ENCODE measurements around the gene SRP19.

Gene SRP19

DNA sequence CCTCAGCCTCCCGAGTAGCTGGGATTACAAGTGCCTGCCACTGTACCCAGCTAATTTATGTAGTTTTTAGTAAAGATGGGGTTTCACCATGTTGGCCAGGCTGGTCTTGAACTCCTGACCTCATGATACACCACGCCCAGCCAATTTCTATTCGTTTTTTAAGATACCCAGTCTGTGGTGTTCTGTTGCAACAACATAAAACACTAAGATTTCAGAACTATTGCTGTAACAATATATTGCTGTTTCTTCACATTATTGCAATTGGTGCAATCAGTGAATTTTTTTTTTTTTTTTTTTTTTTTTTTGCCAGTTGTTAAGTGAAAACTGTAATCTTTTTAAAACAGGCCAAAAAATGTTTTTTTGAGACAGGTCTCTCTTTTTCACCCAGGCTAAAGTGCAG lies 9.9 kb downstream of the SRP19 start:
- no peak overlapping the region for H3K27ac Mint-ChIP-seq
- H3K9me3 Mint-ChIP-seq, result no peaks in the 10 kb centered on the region
- peaks cover 3% of the 10 kb centered on the region for H3K27me3 Mint-ChIP-seq (ENCODE audit: low read depth, poor library complexity)
- no peak for DNase-seq
- no peak overlapping the region for H3K4me3 Mint-ChIP-seq
- peaks cover 61% of the 10 kb centered on the region for H3K36me3 Mint-ChIP-seq (ENCODE audit: low read depth)
- H3K4me1 Mint-ChIP-seq, result no peaks in the 10 kb centered on the region
- TF ChIP-seq, protein P1, sequence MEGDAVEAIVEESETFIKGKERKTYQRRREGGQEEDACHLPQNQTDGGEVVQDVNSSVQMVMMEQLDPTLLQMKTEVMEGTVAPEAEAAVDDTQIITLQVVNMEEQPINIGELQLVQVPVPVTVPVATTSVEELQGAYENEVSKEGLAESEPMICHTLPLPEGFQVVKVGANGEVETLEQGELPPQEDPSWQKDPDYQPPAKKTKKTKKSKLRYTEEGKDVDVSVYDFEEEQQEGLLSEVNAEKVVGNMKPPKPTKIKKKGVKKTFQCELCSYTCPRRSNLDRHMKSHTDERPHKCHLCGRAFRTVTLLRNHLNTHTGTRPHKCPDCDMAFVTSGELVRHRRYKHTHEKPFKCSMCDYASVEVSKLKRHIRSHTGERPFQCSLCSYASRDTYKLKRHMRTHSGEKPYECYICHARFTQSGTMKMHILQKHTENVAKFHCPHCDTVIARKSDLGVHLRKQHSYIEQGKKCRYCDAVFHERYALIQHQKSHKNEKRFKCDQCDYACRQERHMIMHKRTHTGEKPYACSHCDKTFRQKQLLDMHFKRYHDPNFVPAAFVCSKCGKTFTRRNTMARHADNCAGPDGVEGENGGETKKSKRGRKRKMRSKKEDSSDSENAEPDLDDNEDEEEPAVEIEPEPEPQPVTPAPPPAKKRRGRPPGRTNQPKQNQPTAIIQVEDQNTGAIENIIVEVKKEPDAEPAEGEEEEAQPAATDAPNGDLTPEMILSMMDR (IDR thresholded peaks at IDR 0.05), result no peak

DNA sequence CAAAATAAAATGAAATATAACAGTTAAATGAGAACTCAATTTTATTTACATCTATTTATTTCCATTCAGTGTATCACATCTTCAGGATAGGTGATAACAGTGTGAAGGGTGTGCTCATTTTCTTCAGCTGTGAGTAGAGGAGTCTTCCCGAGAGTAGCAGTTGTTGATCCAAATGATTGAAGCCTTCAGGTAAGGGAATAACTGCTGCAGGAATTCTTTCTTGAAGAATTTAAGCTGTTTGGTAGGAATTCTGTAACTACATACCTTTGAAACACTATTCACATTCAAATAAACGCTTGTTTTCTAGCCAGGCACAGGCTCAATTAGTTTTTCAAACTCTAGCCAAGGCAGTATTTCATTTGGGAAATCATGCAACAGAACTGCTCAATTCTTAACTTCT lies 15.3 kb downstream of the SRP19 start:
- H3K27me3 Mint-ChIP-seq (ENCODE audit: low read depth, poor library complexity), result peaks cover 3% of the 10 kb centered on the region
- peaks cover 36% of the 10 kb centered on the region for H3K36me3 Mint-ChIP-seq (ENCODE audit: low read depth)
- no peak overlapping the region for H3K27ac Mint-ChIP-seq
- H3K9me3 Mint-ChIP-seq, result no peaks in the 10 kb centered on the region
- TF ChIP-seq, protein P1 (IDR thresholded peaks at IDR 0.05), result no peak
- DNase-seq, result no peak
- no peak overlapping the region for H3K4me3 Mint-ChIP-seq
- H3K4me1 Mint-ChIP-seq, result no peaks in the 10 kb centered on the region

DNA sequence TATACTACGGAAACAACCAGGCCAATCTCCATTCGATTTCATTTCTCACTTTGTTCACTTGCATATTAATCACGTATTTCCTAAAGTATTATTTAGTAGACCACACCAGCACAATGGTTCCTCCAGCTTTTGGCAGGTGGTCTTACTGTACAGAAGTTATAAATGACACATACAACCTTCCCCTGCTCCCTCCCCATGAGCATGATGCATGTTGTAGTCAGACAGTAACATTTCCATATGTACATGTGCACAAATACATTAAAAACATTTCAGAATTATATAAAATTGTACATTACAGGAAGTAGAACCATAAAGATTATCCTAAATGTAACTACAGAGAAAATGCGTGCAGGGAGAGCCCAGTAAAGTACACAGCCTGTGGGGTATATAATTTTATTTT lies 17.0 kb downstream of the SRP19 start:
- DNase-seq, result no peak
- Mint-ChIP-seq H3K4me1 (no peaks in the 10 kb centered on the region), H3K9me3 (no peaks in the 10 kb centered on the region), H3K27ac (no peak overlapping the region), H3K36me3 (ENCODE audit: low read depth) (peaks cover 25% of the 10 kb centered on the region), H3K4me3 (no peak overlapping the region), H3K27me3 (ENCODE audit: low read depth, poor library complexity) (peaks cover 3% of the 10 kb centered on the region)
- TF ChIP-seq, protein P1 (IDR thresholded peaks at IDR 0.05), result no peak

DNA sequence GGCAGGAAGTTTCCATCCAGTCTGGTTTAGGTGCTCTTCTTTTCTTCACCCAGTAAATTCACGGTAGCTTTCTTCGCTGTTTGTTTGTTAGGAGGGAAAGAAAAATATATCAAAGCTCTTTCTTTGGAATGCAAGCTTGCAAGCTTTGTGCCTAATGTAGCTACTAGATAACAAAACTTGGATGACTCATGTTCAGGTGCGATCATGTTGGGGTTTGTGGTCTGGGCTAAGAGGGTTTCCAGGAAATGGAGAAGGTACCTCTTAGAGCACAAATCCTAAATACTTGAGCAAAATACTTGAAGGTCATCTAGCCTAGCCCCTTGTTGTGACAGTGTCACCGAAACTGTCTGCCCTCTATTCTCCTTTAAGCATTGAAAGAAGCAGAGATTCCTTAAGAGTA lies 17.7 kb downstream of the SRP19 start:
- H3K27me3 Mint-ChIP-seq (ENCODE audit: low read depth, poor library complexity), result peaks cover 3% of the 10 kb centered on the region
- no peaks in the 10 kb centered on the region for H3K9me3 Mint-ChIP-seq
- H3K36me3 Mint-ChIP-seq (ENCODE audit: low read depth), result peaks cover 22% of the 10 kb centered on the region
- peak overlapping the region; percentile 10 for H3K27ac Mint-ChIP-seq
- no peaks in the 10 kb centered on the region for H3K4me1 Mint-ChIP-seq
- no peak for DNase-seq
- no peak overlapping the region for H3K4me3 Mint-ChIP-seq
- TF ChIP-seq, protein P1 (IDR thresholded peaks at IDR 0.05), result no peak

DNA sequence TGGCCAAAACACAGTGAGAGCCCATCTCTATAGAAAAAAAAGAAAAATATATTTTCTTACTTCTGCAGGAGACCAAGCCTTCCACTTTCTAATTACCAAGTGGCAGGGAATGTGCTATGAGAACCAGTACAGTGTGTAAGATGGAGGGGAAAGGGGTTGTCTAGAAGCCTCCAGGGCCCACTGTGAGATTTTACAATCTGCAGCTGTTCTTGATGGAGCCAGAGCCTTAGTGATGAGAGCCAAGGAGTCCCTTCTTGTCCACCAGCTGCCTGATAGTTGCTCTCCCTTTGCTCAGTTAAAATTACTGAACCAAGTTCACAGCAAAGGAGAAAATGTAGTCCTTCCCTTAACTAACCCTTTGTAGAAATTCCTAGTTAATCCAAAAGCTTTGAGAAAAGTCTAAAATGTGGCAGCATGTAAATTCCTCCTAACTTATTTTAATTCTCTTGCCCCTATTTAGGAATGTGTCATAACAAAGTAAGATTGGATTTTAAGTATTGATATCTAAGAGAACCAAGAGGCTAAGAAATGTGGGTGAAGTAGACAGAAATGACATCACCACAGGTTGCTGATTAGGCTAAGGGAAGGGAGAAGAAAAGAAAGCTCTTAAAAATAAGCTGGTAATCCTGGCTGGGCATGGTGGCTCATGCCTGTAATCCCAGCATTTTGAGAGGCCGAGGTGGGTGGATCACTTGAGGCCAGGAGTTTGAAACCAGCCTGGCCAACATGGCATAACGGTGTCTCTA lies 19.3 kb downstream of the SRP19 start:
- H3K4me3 Mint-ChIP-seq, result no peak overlapping the region
- H3K9me3 Mint-ChIP-seq, result no peaks in the 10 kb centered on the region
- H3K27ac Mint-ChIP-seq, result peak overlapping the region; percentile 21
- TF ChIP-seq, protein P1 (IDR thresholded peaks at IDR 0.05), result no peak
- no peak for DNase-seq
- H3K27me3 Mint-ChIP-seq (ENCODE audit: low read depth, poor library complexity), result no peaks in the 10 kb centered on the region
- H3K4me1 Mint-ChIP-seq, result no peaks in the 10 kb centered on the region
- H3K36me3 Mint-ChIP-seq (ENCODE audit: low read depth), result peaks cover 26% of the 10 kb centered on the region

DNA sequence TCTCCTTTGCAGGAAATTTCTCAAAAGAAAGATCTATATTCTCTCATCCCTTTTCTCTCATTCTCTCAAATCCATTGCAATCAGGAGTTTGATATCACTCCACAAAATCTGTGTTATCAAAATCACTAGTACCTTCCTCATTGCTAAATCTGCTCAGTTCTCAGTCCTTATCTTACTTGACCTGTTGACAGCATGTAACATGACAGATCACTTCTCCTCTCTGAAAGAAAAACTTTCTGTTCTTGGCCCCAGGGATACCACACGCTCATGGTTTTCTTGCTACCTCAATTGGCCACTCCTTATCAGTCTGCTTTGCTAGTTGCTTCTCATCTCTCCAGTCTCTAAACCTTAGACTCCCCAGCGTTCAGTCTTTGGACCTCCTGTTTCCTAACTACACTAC lies 22.1 kb downstream of the SRP19 start:
- no peak overlapping the region for H3K4me3 Mint-ChIP-seq

More for the DNA sequence above, 22.1 kb downstream of the SRP19 start:
- H3K4me1 Mint-ChIP-seq, result no peaks in the 10 kb centered on the region
- no peaks in the 10 kb centered on the region for H3K27me3 Mint-ChIP-seq (ENCODE audit: low read depth, poor library complexity)
- no peaks in the 10 kb centered on the region for H3K9me3 Mint-ChIP-seq
- peaks cover 24% of the 10 kb centered on the region for H3K36me3 Mint-ChIP-seq (ENCODE audit: low read depth)
- no peak for DNase-seq
- TF ChIP-seq, protein P1 (IDR thresholded peaks at IDR 0.05), result no peak
- H3K27ac Mint-ChIP-seq, result no peak overlapping the region

Measured in nephron progenitor cell (in vitro differentiated cells).